MV-4-11 (cell line): ENCODE measurements around the gene SUFU.
"Not testable (repeated sequence)": the region's sequence is repeated elsewhere in the genome, so short reads cannot be mapped to it uniquely, and the experiment has no call there.

ENCODE experiments used
- DNase-seq: peaks from one replicate; lab custom pipeline; 2025; lab: John Stamatoyannopoulos, UW

Gene SUFU

DNA sequence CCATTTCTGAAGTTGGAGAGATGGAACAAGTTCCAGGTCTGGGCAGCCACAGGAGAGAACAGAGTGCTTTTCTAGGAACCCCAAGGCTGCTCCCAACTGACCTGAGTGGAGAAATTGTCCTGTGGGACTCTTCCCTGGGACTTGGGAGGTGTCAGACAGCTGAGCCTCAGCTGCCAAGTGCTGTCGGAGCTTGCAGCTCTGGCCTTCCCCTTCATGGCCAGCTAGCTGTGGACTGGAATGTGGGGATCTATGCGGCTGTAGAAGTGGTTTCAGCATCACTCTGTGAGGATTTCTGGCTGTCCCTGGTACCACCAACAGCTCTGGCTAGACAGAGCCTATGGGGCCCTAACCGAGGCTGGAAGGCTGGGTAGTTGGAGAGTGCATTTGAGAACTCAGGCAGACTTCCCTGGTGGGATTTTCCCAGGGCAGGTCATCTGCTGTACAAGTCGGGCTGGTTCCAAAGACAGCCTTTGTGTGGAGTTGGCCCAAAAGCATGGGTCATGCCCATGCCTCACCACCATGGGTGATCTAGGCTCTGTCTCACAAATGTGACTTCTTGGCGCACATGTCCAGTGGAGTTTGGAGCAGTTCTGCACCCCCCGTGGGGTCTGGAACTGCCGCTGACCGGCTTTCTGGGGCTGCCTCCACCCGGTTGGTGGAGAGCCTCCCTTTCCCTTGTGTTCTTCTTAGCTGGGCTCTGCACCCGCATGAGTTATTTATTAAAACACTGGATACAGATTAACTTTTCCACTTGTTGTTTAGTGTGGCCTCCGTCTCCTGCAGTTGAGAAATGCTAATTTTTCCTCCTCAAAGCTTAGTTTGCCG is 10.9 kb downstream of the SUFU start:
- DNase-seq: no peak

DNA sequence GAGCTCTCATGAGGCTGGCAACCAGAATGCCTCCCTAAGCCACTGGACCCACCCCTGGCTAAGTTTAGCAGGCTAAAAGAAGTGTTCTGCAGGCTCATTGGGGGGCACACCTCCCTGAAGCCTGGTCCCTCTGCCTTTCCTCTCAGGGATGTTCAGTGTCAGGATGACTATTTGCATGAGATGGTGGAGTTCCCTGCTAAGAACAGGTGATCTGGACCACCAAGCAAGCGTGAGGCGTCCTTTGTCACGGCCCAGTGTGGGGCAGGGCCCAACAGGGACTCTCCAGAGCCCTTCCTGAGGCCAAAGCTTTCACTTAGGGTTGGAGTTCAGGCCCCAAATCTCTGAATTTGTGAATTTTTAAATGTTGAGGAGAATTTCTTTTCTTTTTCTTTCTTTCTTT is 12.0 kb downstream of the SUFU start:
- no peak for DNase-seq

DNA sequence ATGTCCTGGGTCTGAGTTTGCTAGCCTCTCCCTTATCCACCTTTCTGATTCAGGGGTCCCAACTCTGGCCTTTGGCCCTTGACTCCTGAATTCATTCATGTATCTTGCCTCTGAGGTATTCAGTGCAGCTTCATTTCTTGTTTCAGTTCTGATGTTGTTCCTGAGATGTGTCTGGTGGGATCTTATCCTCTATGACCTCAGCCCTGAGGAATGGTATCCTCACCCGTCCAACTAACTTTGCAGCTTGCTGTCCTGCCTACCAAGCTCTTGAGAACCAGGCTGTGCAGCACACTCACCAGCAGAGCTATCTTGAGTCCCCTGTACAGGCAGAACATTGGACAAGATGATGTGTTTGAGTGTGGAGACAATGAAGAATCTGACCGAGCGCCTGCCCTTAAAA is 13.8 kb downstream of the SUFU start:
- DNase-seq: no peak

DNA sequence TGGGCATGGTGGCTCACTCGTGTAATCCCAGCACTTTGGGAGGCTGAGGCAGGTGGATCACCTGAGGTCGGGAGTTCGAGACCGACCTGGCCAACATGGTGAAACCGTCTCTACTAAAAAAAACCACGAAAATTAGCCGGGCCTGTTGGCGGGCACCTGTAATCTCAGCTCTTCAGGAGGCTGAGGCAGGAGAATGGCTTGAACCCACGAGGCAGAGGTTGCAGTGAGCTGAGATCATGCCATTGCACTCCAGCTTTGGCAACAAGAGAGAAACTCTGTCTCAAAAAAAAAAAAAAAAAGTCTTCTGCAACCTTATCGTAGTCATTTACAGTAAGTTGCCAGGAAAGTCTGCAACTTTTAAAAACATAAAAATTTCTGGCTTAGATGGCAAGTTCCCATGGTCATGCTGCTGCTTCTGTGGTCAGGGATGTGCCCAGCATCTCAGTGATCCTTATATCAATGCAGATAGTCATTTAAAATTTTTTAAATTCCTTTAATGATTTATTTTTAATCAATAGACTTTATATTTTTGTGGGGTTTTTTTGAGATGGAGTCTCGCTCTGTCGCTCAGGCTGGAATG is 15.6 kb downstream of the SUFU start:
- DNase-seq: no peak

DNA sequence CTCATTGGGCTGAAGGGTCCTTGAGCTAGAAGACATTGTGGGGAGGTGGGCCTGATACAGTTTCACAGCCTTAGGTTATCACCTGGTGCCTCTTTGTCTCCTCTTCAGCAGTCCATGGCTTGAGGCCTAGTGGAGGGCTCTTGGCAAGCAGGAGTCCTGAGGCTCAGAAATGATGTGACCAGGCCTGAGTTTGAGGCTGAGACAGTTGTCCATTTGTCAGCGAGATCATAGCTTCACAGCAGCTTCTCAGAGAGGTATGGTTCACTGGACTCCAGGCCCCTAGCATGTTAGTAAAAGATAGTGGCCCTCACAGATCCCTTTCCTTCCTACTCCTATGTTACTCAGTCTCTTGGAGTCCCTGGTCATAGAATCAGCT is 19.1 kb downstream of the SUFU start:
- DNase-seq: no peak

DNA sequence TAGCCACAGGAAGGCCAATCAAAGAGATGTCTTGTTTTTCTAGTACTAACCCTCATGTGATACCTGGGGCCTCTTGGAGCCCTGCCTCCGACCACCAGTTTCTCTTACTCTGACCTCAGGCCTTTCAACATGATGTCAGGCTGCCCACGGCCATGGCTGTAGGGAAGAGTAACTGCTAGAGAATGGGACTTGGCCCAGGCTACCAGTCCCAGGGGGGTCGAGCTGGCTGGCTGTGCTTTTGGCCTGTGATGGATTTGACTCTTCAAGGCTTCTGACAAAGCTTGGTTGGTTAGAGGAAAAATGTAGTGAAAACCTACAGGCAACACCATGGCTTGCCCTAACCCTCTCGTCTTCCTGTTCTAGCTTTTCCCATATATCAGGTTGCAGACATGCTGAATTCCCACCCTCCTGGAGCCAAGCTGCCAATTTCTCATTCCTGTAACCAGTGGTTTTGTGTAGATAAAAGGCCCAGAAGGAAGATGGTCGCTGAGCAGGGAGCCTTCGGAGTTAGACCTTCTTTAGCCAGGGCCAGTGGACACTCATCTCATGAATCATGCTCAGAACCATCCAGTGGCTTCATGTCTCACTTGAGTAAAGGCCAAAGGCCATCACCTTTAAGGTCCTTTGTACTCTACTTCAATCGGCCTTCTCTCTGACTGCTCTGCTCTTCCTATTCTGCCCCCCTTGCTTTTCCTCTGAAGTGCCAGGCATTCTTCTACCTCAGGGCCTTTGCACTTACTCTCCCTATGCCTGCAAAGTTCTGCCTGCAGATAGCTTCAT is 19.7 kb downstream of the SUFU start:
- DNase-seq: no peak

DNA sequence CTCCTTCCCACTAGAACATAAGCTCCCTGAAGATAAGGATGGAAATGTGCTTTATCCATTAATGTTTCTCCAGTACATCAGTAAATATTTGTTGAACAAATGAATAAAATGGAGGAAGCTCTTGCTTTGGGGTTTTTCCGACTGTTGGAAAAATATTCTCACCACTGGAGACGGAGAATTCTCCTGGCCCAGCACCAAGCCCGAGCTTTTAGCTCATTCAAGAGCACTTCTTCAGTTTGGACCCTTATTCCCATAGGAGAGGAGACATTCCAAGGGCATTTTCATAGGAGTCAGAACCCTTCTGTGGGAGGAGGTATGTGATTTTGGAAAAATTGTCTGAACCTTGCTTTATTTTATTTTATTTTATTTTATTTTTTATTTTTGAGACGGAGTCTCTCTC is 21.0 kb downstream of the SUFU start:
- DNase-seq: no peak

DNA sequence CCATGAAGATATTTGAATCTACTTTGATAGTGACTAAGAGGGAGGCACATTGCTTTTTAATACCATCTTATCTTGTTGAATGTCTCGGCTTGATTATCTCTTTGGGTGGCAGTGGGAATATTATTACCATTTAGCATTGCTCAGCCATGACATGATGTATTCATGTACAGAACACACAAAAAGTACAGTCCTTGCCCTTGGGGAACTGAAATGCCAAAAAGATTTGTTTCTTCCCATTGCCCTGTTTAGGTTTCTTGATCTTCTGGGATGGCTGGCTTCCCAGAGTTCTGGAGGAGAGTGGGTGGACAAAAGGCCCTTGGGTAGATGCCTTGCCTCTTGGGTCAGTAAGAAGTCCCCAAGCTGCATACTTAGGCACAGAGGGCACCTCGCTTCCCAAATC is 23.8 kb downstream of the SUFU start:
- DNase-seq: no peak

DNA sequence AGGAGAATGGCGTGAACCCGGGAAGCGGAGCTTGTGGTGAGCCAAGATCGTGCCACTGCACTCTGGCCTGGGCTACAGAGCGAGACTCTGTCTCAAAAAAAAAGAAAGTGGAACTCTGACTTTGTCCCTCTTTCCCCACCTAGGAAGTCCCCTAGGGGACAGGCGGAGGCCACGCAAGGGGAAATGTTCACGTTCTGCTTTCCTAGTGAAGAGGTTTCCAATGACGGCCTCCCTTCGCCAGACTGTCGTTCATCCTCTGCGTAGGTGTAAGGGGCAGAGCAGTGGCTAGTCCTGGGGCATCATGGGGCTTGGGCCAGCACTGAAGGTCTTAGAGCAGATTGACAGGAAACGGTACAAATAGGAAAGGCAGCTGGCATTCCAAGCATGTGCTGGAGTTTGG is 30.6 kb downstream of the SUFU start:
- DNase-seq: no peak

DNA sequence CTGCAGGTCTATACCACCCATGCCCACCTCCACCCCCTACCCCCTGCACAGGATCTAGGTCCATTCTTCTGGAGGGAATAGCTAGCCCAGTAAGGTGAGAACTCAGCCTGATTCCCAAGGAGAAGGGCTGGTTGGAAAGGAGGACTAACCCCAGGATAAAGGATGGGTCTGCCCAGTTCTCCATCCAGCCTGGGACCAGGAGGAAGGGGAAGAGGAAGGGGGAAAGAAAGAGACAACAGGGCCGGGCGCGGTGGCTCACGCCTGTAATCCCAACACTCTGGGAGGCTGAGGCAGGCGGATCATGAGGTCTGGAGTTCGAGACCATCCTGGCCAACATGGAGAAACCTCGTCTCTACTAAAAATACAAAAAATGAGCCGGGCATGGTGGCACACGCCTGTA is 31.2 kb downstream of the SUFU start:
- DNase-seq: not testable (repeated sequence)

DNA sequence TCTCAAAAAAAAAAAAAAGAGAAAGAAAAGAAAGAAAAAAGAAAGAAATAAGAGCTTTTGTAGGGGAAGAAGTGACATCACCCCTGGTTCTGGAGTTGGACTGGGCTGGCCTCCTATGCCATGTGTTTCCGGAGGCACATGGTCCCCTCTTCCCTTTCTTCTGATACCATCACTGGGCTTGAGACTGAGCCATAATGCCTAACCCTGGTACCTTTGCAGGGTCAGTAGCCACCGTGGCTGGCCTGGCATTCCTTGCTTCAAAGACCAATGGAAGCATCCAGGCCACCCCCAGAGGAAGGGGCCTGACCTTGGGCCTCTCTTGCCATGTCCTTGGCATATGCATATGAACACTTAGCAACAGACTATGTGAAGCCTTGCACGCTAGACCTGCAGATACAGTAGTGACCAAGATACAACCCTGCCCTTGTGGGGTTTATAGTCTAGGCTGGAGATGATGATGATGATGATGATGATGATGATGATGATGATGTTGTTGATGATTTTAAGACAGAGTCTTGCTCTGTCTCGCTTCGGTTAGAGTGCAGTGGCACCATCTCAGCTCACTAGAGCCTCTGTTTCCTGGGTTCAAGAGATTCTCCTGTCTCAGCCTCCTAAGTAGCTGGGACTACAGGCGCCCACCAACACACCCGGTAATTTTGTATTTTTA is 31.8 kb downstream of the SUFU start:
- DNase-seq: no peak

DNA sequence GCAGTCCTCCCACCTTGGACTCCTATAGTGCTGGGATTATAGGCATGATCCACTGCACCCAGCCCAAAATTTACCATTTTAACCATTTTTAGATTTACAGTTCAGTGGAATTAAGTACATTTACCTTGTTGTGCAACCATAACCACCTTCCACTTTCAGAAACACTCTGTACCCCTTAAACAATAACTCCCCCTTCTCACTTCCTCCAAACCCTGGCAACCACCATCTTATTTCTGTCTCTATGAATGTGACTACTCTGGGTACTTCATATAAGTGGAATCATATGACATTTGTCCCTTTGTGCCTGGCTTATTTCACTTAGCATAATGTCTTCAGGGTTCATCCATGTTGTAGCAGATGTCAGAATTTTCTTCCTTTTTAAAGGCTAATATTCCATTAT is 33.6 kb downstream of the SUFU start:
- peak; percentile 61 for DNase-seq

DNA sequence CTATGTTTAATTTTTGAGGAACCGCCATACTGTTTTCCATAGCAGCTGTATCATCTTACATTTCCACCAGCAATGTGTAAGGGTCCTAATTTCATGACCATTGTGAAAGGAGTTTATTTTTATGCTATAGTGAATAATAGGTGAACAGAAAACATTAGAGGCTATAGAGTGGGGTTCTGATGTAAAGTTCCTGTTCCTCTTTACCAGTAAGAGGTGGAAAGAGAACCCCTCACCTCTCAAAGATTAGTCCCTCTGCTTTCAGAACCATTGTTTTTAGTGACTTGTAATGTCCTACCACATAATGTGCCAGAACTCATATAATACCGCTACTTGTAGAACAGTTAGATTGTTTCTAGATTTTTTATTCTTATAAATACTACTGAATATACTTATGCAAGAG is 34.2 kb downstream of the SUFU start:
- no peak for DNase-seq

DNA sequence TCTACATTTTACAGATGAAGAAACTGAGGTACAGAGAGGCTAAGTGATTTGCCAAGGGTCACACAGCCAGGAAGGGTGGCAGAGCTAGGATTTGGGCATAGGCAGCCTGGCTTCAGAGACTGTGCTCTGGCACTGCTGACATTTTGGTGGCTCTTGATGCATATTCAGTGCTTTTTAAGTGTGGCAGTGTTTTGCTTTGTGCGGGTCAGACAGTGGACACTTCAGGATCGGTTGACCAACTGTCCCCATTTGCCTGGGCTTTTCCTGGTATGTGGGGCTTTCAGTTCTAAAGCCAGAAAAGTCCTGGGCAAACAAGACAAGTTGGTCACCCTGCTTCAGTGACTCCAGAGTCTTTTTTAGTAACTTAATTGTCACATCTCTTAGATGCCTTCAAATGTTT is 35.0 kb downstream of the SUFU start:
- no peak for DNase-seq

DNA sequence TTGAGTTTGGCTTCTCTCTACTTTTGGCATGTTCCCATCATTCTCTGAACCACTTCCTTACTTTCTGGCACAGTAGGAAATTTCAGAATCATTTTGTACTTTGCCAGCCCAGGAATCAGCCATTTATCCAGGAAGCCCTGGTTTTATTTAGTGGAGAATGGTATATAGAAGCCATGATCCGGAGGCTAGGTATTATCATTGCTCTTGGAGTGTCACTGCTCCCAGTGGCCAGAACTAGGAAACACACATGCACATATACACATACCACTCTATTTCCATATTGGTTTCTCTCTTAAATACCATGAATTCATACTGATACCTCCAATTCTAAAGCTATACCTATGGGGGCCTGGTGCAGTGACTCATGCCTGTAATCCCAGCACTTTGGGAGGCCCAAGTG is 36.3 kb downstream of the SUFU start:
- peak; percentile 9 for DNase-seq

DNA sequence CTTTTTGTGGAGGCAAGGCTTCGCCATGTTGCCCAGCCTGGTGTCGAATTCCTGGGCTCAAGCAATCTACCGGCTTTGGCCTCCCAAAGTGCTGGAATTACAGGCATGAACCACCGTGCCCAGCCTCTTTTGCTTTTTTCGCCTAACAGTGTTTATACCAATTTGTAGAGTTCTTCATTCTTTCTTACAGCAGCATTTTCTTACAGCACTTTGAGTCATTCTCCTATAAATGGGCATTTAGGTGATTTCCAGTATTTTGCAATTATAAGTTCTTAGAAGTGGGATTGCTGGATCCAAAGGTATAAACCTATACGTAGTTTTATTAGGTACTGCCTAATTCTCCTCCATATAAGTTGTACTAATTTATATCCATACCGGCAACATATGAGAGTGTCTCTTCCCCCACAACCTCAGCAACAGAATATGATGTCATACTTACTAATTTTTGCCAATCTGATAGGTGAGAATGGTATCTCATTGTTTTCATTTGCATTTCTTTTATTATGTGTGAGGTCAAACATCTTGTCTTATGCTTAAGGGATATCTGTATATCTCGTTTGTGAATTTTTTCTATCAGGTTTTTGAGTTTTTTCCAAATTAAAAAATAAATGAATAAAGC is 39.1 kb downstream of the SUFU start:
- no peak for DNase-seq

DNA sequence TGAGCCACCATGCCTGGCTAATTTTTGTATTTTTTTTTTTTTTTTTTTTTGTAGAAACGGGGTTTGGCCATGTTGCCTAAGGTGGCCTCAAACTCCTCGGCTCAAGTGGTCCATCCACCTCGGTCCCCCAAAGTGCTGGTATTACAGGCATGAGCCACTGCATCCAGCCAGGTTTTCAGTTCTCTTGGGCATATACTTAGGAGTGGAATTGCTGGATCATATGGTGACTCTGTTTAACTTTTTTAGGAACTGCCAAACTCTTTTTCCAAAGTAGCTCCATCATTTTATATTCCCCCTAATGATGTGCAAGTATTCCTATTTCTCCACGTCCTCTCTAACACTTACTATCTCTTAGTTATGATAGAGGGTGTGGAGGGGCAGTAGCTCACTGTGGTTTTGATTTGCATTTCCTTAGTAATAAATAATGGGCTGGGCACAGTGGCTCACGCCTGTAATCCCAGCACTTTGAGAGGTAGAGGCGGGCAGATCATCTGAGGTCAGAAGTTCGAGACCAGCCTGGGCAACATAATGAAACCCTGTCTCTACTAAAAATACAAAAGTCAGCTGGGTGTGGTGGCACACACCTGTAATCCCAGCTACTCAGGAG is 41.6 kb downstream of the SUFU start:
- no peak for DNase-seq

DNA sequence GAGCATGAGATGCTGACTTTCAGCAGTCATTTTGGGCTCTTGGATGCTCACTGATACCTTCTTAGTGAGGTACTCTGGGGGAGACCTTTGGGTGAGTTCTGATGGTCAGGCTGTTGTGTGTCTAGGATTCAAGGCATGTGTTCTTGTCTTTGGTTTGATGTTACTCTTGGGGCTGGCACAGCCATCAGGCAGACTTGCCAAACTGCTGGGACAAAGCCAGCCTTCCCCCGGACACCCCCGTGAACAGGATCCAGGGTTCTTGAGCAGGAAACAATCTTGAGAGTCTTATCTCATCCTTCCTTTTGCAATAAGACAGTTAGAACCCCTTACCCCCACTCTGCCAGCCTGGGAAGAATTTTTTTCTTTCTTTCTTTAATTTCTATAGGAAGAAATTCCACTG is 42.2 kb downstream of the SUFU start:
- no peak for DNase-seq

DNA sequence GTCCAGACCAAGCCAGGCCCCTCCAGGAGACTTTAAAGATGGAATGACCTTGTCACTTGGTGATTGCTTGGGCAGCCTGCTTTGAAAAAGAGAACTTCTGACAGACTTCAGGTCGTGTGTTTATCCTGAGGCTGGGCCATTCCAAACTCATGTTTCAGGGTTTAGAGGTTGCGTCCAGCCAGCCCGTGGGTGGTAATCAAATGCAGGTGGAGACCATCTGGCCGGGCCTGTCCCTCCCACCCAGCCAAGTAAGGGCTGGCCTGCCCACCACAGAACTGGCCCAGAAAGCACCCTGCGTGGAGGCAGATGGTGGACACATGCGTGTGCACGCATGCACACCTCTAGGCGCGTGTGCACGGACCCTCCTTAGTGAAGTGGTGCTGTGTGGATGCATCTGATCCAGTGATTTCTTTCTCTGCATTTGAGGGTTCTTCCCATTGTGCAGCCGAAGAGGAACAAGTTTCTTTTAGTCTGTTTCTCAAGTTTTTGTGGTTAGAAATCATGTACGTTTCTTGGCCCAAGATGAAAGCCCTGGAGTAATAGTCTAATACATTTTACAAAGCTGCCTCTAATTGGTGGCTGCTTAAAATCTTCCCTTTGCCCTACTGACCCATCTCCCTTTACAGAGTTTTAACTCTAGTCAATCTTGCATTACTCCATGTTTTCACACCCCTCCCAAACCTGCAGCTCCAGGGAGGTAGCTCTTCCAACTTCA is 43.0 kb downstream of the SUFU start:
- DNase-seq: peak; percentile 65

DNA sequence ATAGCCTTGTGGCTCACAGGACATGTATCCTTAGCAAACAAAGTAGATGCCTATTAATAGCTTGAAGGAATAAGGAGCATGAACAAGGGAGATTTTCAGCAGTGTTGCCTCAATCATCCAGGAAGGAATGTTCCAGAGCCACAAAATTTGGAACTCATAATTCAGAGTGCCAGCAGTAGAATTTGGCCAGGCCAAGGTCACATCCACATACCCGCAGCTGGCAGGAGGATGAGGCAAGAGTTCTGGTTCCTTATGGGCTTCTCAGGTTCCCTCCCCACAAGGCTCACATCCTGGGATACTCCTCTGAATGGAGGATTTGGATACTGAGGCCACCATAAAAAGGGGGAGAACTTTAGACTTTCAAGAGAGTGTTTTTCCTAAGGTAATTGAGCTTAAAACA is 45.8 kb downstream of the SUFU start:
- DNase-seq: no peak

DNA sequence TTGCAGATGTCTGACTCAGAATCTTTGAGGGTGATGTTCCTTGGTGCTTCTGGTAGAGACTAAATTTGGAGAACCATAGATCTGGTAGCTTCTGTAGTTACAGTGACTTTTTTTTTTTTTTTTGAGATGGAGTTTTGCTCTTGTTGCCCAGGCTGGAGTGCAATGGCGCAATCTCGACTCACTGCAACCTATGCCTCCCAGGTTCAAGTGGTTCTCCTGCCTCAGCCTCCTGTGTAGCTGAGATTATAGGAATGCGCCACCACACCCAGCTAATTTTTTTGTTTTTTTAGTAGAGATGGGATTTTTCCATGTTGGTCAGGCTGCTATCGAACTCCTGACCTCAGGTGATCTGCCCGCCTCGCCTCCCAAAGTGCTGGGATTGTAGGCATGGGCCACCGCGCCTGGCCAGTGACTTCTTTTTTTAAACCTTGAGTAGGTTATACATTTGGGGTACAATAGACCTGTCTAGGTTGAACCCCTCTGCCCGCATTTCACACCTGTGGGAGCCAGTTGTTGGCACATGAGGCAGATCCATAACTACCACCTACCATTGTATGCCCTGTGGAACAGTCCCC is 47.0 kb downstream of the SUFU start:
- DNase-seq: no peak
